Neuronal stem cell (in vitro differentiated cells): ENCODE data around the gene CXADR. TPM values are rescaled to one million over a fixed set of nuclear protein-coding genes. Genes with fewer than 3 reads are reported as not detected.

Source experiments
- DNase-seq: peaks from one replicate; pipeline ENCODE4 v3.0.0-alpha.2; 2013; ENCODE audit warnings: low spot score
- H2AFZ ChIP-seq: one replicate; pipeline ENCODE4 v1.6.1; 2013; ENCODE audit warnings: mild to moderate bottlenecking, low read length, inconsistent platforms
- H2AK5ac ChIP-seq: 2 replicates; pipeline ENCODE4 v1.6.1; 2013; ENCODE audit warnings: low read depth, mild to moderate bottlenecking, inconsistent platforms, low read length, moderate library complexity, mixed read lengths
- H2BK120ac ChIP-seq: 2 replicates; pipeline ENCODE4 v1.6.1; 2013; ENCODE audit warnings: low read depth, mild to moderate bottlenecking, inconsistent platforms, low read length, moderate library complexity, mixed read lengths
- H2BK12ac ChIP-seq: one replicate; pipeline ENCODE4 v1.6.1; 2013; ENCODE audit warnings: low read length, inconsistent platforms
- H2BK15ac ChIP-seq: 2 replicates; pipeline ENCODE4 v1.6.1; 2013; ENCODE audit warnings: mild to moderate bottlenecking, low read length, inconsistent platforms, mixed read lengths
- H2BK5ac ChIP-seq: one replicate; pipeline ENCODE4 v1.6.1; 2013; ENCODE audit warnings: inconsistent platforms, mild to moderate bottlenecking, low read length, moderate library complexity
- H3K14ac ChIP-seq: one replicate; pipeline ENCODE4 v1.6.1; 2013; ENCODE audit warnings: low read length, inconsistent platforms
- H3K18ac ChIP-seq: 2 replicates; pipeline ENCODE4 v1.6.1; 2013; ENCODE audit warnings: low read length, inconsistent platforms
- H3K23ac ChIP-seq: 2 replicates; pipeline ENCODE4 v1.6.1; 2013; ENCODE audit warnings: low read depth, mild to moderate bottlenecking, mixed read lengths, low read length, inconsistent platforms; ENCODE audit not compliant: poor library complexity
- H3K27ac ChIP-seq: replicated peaks from 3 replicates; pipeline ENCODE4 v1.5.1; 2013; ENCODE audit warnings: low read length, inconsistent platforms
- H3K27me3 ChIP-seq, 3 experiments: 2 replicates each; pipeline ENCODE4 v1.6.1; 2013; ENCODE audit warnings: low read length in 3 of 3, mild to moderate bottlenecking in 2 of 3, inconsistent platforms in 1 of 3, low read depth in 1 of 3, mixed read lengths in 1 of 3, moderate library complexity in 1 of 3; ENCODE audit not compliant: control insufficient read depth in 3 of 3, insufficient read depth in 3 of 3
- H3K36me3 ChIP-seq, 2 donors: replicated peaks in 1 of 2; 2 replicates each; pipeline ENCODE4 v1.6.1; 2013; ENCODE audit warnings: low read length in 2 of 2; ENCODE audit not compliant: control insufficient read depth in 2 of 2, insufficient read depth in 2 of 2
- H3K4ac ChIP-seq: 2 replicates; pipeline ENCODE4 v1.6.1; 2013; ENCODE audit warnings: inconsistent platforms, mild to moderate bottlenecking, low read length, moderate library complexity
- H3K4me1 ChIP-seq, 2 donors: 1 replicate in 1 of 2; 2 replicates in 1 of 2; pipeline ENCODE4 v1.6.1; 2013; ENCODE audit warnings: low read length in 2 of 2, low read depth in 1 of 2; ENCODE audit not compliant: control insufficient read depth in 2 of 2, insufficient read depth in 1 of 2
- H3K4me2 ChIP-seq: one replicate; pipeline ENCODE4 v1.6.1; 2013; ENCODE audit warnings: mild to moderate bottlenecking, low read length, inconsistent platforms; ENCODE audit not compliant: insufficient read depth, poor library complexity, severe bottlenecking
- H3K4me3 ChIP-seq, 2 donors: 2 replicates each; pipeline ENCODE4 v1.5.1; 2013; ENCODE audit warnings: low read length in 2 of 2, mild to moderate bottlenecking in 2 of 2, inconsistent platforms in 1 of 2, moderate library complexity in 1 of 2
- H3K79me1 ChIP-seq: one replicate; pipeline ENCODE4 v1.6.1; 2013; ENCODE audit warnings: low read depth, mild to moderate bottlenecking, inconsistent platforms, low read length, moderate library complexity
- H3K9ac ChIP-seq: one replicate; pipeline ENCODE4 v1.6.1; 2013; ENCODE audit warnings: mild to moderate bottlenecking, low read depth, low read length, inconsistent platforms; ENCODE audit not compliant: poor library complexity
- H3K9me3 ChIP-seq, 2 donors: replicated peaks in 1 of 2; 2 replicates each; pipeline versions ENCODE3 to v1.6.1; 2013; ENCODE audit warnings: low read length in 2 of 2, mild to moderate bottlenecking in 2 of 2, inconsistent platforms in 1 of 2, low read depth in 1 of 2, mixed read lengths in 1 of 2, moderate library complexity in 1 of 2; ENCODE audit not compliant: control insufficient read depth in 2 of 2, insufficient read depth in 1 of 2
- H4K8ac ChIP-seq: one replicate; pipeline ENCODE4 v1.6.1; 2013; ENCODE audit warnings: low read depth, mild to moderate bottlenecking, inconsistent platforms, low read length, moderate library complexity
- H4K91ac ChIP-seq: one replicate; pipeline ENCODE4 v1.6.1; 2013; ENCODE audit warnings: low read length, low read depth, mild to moderate bottlenecking, inconsistent platforms; ENCODE audit not compliant: poor library complexity
- WGBS, 2 donors: extraction: QIAGEN DNeasy Blood & Tissue Kit; methylation state at CpG; one replicate each; pipeline ENCODE4 v1.1.7; 2013; ENCODE audit warnings: missing lambda C conversion rate in 2 of 2, mixed read lengths in 1 of 2; ENCODE audit not compliant: insufficient read length in 2 of 2, insufficient replicate concordance in 1 of 2; ENCODE audit errors: extremely low coverage in 2 of 2; 5-methylcytosine and 5-hydroxymethylcytosine counted together
- small RNA-seq: library from polyadenylated mRNA; stranded (forward); fragments of <200 nt; extraction: miRNeasy Mini kit (QIAGEN cat#:217004); gene quantifications from one replicate; pipeline ENCODE3, GENCODE V24; 2013; ENCODE audit not compliant: insufficient read depth

The CXADR gene

DNA sequence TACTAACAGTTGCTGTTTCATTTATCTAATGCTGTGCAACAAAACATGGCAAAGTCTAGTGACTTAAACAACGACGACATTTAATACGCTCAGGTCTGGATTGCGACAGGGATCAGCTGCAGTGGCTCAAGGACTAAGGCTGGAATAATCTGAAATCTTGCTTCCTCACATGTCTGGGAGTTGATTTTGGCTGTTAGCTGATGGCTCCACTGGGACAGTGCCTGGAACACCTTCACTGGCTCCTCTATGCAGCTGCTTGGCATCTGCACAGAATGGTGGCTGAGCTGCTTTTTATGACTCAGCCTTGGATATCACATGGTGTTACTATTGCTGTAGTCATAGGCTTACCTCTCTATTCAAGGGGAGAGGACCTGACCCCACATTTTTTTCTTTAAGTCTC is 123.9 kb downstream of the CXADR start:
- Histone ChIP-seq H4K91ac (no peak overlapping the region), H3K27ac (no peak overlapping the region), H3K9me3 (peaks cover 0 to 3% of the 10 kb centered on the region in 2 donors), H2BK5ac (no peak overlapping the region), H2AFZ (no peak overlapping the region), H4K8ac (no peak overlapping the region), H2BK15ac (no peak overlapping the region), H3K14ac (no peak overlapping the region), H3K18ac (no peak overlapping the region), H3K9ac (no peak overlapping the region), H3K79me1 (no peaks in the 10 kb centered on the region), H3K36me3 (no peaks in the 10 kb centered on the region), H2BK120ac (no peak overlapping the region), H3K27me3 (no peaks in the 10 kb centered on the region), H2BK12ac (no peak overlapping the region), H3K4ac (no peak overlapping the region), H3K4me1 (no peaks in the 10 kb centered on the region), H2AK5ac (no peak overlapping the region), H3K4me3 (no peak overlapping the region), H3K4me2 (no peak overlapping the region), H3K23ac (no peak overlapping the region)
- DNase-seq: no peak
- no CpG with 5 or more reads among the region's 4 CpGs for WGBS, 2 donors

DNA sequence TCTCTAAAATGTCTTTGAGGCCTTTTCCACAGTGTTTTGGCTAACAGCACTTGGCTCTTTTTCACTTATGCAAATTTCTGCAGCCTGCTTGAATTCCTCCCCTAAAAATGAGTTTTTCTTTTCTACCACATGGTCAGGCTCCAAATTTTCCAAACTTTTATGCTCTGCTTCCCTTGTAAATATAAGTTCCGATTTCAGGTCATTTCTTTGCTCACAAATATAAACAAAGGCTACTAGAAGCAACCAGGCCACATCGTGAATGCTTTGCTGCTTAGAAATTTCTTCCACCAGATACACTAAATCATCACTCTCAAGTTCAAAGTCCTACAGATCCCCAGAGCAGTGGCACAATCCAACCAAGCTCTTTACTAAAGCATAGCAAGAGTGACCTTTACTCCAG is 128.0 kb downstream of the CXADR start:
- Histone ChIP-seq H3K4me3 (no peak overlapping the region), H2BK120ac (no peak overlapping the region), H3K4me1 (no peaks in the 10 kb centered on the region), H2BK12ac (no peak overlapping the region), H3K9me3 (peaks cover 0 to 3% of the 10 kb centered on the region in 2 donors), H2BK5ac (no peak overlapping the region), H2AK5ac (no peak overlapping the region), H3K36me3 (no peaks in the 10 kb centered on the region), H3K14ac (no peak overlapping the region), H4K8ac (no peak overlapping the region), H3K79me1 (no peaks in the 10 kb centered on the region), H2BK15ac (no peak overlapping the region), H3K27ac (no peak overlapping the region), H2AFZ (no peak overlapping the region), H4K91ac (no peak overlapping the region), H3K4ac (no peak overlapping the region), H3K4me2 (no peak overlapping the region), H3K9ac (no peak overlapping the region), H3K18ac (no peak overlapping the region), H3K27me3 (no peaks in the 10 kb centered on the region), H3K23ac (no peak overlapping the region)
- no CpG with 5 or more reads among the region's 2 CpGs for WGBS, 2 donors
- no peak for DNase-seq

Small RNAs within 50 kb of the gene (small RNA-seq; reads per million reads assigned to genes)
- gene RF00019 (not detected), gene RN7SL163P (not detected), gene RPL39P40 (not detected)
